ENCODE measurements around the gene P2RY10. TPM values are rescaled to one million over a fixed set of nuclear protein-coding genes. Genes with fewer than 3 reads are reported as not detected.

The P2RY10 gene
- total and polyA plus RNA-seq, 2 of the 8 experiments (the other 6 are each of a cell fraction or from before 2014, with no cell fraction given): not detected

DNA sequence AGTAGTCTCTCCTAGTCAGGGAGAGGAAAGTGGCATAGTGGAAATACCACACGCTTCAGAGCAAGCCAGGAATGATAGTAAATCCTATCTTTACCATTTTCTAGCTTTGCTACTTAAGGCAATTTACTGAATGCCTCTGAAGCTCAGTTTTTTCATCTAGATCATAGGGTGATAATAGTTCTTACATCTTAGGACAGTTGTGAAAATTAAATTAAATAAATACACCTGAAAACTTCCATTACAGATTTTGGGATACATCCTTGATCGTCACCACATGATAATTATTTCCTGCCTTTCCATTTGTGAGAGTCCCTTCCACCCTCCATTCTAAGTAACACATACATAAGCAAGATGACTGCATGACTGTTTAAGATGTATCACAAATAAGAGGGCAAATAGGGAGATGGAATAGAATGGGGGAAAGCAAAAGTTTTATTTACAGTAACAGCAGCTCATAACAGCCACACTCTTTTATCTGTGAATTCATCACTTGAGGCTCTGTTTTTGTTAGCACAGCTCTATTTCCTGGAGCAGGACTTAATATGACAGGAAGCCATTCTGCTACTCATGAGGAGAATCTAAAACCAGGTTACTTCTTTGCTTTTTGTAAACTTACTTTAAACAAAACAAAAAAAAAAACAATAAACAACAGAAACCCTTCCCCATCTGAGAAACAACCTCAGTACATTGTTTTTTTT lies 13.4 kb downstream of the P2RY10 start (continued):
- TF ChIP-seq, protein P1, sequence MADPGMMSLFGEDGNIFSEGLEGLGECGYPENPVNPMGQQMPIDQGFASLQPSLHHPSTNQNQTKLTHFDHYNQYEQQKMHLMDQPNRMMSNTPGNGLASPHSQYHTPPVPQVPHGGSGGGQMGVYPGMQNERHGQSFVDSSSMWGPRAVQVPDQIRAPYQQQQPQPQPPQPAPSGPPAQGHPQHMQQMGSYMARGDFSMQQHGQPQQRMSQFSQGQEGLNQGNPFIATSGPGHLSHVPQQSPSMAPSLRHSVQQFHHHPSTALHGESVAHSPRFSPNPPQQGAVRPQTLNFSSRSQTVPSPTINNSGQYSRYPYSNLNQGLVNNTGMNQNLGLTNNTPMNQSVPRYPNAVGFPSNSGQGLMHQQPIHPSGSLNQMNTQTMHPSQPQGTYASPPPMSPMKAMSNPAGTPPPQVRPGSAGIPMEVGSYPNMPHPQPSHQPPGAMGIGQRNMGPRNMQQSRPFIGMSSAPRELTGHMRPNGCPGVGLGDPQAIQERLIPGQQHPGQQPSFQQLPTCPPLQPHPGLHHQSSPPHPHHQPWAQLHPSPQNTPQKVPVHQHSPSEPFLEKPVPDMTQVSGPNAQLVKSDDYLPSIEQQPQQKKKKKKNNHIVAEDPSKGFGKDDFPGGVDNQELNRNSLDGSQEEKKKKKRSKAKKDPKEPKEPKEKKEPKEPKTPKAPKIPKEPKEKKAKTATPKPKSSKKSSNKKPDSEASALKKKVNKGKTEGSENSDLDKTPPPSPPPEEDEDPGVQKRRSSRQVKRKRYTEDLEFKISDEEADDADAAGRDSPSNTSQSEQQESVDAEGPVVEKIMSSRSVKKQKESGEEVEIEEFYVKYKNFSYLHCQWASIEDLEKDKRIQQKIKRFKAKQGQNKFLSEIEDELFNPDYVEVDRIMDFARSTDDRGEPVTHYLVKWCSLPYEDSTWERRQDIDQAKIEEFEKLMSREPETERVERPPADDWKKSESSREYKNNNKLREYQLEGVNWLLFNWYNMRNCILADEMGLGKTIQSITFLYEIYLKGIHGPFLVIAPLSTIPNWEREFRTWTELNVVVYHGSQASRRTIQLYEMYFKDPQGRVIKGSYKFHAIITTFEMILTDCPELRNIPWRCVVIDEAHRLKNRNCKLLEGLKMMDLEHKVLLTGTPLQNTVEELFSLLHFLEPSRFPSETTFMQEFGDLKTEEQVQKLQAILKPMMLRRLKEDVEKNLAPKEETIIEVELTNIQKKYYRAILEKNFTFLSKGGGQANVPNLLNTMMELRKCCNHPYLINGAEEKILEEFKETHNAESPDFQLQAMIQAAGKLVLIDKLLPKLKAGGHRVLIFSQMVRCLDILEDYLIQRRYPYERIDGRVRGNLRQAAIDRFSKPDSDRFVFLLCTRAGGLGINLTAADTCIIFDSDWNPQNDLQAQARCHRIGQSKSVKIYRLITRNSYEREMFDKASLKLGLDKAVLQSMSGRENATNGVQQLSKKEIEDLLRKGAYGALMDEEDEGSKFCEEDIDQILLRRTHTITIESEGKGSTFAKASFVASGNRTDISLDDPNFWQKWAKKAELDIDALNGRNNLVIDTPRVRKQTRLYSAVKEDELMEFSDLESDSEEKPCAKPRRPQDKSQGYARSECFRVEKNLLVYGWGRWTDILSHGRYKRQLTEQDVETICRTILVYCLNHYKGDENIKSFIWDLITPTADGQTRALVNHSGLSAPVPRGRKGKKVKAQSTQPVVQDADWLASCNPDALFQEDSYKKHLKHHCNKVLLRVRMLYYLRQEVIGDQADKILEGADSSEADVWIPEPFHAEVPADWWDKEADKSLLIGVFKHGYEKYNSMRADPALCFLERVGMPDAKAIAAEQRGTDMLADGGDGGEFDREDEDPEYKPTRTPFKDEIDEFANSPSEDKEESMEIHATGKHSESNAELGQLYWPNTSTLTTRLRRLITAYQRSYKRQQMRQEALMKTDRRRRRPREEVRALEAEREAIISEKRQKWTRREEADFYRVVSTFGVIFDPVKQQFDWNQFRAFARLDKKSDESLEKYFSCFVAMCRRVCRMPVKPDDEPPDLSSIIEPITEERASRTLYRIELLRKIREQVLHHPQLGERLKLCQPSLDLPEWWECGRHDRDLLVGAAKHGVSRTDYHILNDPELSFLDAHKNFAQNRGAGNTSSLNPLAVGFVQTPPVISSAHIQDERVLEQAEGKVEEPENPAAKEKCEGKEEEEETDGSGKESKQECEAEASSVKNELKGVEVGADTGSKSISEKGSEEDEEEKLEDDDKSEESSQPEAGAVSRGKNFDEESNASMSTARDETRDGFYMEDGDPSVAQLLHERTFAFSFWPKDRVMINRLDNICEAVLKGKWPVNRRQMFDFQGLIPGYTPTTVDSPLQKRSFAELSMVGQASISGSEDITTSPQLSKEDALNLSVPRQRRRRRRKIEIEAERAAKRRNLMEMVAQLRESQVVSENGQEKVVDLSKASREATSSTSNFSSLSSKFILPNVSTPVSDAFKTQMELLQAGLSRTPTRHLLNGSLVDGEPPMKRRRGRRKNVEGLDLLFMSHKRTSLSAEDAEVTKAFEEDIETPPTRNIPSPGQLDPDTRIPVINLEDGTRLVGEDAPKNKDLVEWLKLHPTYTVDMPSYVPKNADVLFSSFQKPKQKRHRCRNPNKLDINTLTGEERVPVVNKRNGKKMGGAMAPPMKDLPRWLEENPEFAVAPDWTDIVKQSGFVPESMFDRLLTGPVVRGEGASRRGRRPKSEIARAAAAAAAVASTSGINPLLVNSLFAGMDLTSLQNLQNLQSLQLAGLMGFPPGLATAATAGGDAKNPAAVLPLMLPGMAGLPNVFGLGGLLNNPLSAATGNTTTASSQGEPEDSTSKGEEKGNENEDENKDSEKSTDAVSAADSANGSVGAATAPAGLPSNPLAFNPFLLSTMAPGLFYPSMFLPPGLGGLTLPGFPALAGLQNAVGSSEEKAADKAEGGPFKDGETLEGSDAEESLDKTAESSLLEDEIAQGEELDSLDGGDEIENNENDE (IDR thresholded peaks at IDR 0.05; ENCODE audit: insufficient replicate concordance, low read length): no peak
- no peak for TF ChIP-seq KDM1A (IDR thresholded peaks at IDR 0.05; ENCODE audit: borderline replicate concordance, low read length)

Measured in H1 (cell line).